ENCODE results near the gene HADHA. TPM values are rescaled to one million over a fixed set of nuclear protein-coding genes. Genes with fewer than 3 reads are reported as not detected.
A peak's percentile ranks its signal among the peaks of the same experiment; 100 is the strongest.
"Not testable (repeated sequence)": the region's sequence is repeated elsewhere in the genome, so short reads cannot be mapped to it uniquely, and the experiment has no call there.

Gene HADHA
- total and polyA plus RNA-seq, 5 experiments from 2014 or later: 98.9 to 147 (median 107) TPM

DNA sequence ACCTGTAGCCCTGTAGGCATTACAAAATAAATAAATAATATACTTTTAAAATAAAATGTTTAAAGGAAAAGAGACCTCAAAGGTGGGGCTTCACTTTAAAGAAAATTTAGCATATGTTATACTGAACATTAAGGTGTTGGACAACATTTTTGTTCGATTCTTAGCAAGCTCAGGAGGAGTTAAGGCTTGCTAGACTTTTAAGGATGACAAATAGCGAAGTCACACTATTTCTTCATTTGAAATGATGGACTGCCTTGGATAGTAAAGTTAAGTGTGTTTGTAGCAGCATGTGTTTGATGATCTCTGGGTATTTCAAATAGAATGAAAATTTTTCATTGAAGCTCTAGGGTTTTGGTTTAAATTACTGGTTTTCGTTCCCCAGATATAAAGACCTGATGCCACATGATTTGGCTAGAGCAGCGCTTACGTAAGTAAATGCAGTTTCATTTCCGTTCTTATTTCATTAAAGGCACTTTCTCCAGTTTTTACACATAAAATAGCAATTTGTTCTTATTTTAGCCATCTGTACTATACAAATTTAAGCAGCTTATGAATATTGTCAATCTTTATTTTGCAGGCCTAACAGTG lies 25.2 kb upstream of the HADHA start:
- POLR2A ChIA-PET: no interaction called here
- H3K4me1 Mint-ChIP-seq: peaks cover 0 to 2% (median under 1%) of the 10 kb centered on the region in 4 donors
- ATAC-seq (no peak), DNase-seq (no peak)
- no peaks in the 10 kb centered on the region for H3K9me3 Mint-ChIP-seq
- H3K27ac Mint-ChIP-seq: no peak overlapping the region
- peaks cover 0 to 58% (median 2%) of the 10 kb centered on the region in 3 donors for H3K36me3 Mint-ChIP-seq
- H3K4me3 Mint-ChIP-seq: no peak overlapping the region
- H3K27me3 Mint-ChIP-seq: no peaks in the 10 kb centered on the region

DNA sequence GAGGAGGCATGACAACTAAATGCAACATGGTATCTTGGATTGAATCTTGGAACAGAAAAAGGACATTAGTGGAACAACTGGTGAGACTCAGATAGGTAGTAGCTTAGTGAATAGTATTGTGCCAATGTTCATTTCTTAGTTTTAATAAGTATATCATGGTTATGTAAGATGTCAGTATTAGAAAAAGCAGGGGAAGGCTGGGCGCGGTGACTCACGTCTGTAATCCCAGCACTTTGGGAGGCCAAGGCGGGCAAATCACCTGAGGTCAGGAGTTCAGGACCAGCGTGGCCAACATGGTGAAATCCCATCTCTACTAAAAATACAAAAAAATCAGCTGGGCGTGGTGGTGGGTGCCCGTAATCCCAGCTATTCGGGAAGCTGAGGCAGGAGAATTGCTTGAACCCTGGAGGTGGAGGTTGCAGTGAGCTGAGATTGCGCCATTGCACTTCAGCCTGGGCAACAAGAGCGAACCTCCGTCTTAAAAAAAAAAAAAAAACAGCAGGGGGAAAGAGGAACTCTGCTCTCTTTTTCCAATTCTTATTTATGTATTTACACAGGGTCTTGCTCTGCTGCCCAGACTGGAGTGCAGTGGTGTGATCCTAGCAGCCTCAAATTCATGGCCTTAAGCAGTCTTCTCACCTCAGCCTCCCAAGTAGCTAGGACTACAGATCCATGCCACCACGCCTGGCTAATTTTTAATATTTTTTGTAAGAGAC lies 24.4 kb upstream of the HADHA start:
- ATAC-seq, H3K4me1 Mint-ChIP-seq, DNase-seq, H3K27me3 Mint-ChIP-seq, H3K4me3 Mint-ChIP-seq, H3K9me3 Mint-ChIP-seq, POLR2A ChIA-PET: not testable (repeated sequence)
- Mint-ChIP-seq H3K36me3 (peaks cover 0 to 58% (median 2%) of the 10 kb centered on the region in 3 donors), H3K27ac (peak overlapping the region in 1 of 10 donors; percentile 18)

DNA sequence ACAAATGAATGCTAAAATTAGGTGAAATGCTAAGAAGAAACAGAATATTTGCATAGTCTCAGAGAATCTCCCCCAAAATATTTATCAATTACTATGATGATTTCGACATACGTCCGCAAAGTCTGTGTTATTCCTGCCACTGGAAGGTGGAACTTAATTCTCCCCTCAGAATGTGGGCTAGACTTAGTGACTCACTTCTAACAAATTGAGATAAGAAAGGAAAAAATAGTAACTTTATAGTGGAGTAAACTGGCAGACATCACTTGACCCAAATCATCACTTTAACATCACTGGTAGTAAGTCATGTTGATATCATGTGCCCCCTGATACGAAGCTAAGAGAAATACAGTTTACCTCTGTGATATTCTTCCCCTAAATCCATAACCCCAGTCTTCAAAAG lies 23.8 kb upstream of the HADHA start:
- H3K36me3 Mint-ChIP-seq: peaks cover 0 to 59% (median 0%) of the 10 kb centered on the region in 3 donors
- no peaks in the 10 kb centered on the region for H3K9me3 Mint-ChIP-seq
- H3K4me3 Mint-ChIP-seq: no peak overlapping the region
- peak overlapping the region in 1 of 10 donors; percentile 18 for H3K27ac Mint-ChIP-seq
- no peaks in the 10 kb centered on the region for H3K27me3 Mint-ChIP-seq
- H3K4me1 Mint-ChIP-seq: peaks cover 0 to 2% (median 0%) of the 10 kb centered on the region in 4 donors
- DNase-seq (no peak), ATAC-seq (no peak)
- POLR2A ChIA-PET: no interaction called here

DNA sequence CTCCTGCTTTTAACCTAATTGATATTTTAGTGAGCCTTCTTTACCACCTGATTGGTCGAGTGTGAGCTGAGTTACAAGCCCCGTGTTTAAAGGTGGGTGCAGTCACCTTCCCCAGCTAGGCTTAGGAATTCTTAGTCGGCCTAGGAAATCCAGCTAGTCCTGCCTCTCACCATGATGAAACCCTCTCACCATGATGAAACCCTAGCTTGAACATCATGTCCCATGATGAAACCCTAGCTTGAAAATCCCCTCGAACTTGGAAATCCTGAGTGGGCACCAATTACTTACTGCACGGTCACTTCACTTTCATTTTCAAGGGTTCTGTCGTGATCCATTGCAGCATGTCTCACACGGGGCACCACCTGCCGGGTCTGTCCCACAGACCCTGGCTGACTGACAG lies 14.4 kb upstream of the HADHA start:
- H3K4me1 Mint-ChIP-seq, DNase-seq, H3K27ac Mint-ChIP-seq, H3K4me3 Mint-ChIP-seq, H3K27me3 Mint-ChIP-seq, POLR2A ChIA-PET, H3K9me3 Mint-ChIP-seq, ATAC-seq: not testable (repeated sequence)
- H3K36me3 Mint-ChIP-seq: peaks cover 0 to 57% (median 7%) of the 10 kb centered on the region in 3 donors

DNA sequence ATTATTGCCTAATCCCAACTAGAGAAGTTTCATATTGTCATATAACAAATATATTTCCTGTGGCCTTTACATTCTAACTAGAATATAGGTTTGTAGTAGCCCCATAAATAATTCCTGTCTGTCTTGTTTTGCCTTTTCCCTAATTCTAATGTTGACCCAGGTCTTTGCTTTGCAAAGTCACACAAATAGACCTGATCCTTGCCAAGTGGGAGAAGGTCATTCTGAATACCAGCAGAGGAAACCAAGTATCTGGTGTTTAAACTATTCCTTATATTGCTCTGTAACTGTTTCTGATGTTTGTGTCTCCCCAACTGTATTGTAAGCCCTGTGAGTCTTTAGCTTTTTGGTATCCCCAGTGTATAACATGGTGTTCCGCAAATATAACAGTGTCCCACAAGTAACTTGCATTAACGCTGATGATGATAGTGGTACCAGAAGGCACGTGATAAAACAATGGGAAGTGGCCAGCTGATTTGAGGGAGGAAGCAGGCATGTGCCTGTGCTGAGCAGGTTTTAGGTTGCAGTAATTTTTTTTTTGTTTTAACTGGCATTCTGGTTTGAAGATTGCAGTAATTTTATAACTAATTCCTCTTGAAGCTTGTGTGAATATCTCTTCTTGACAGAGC lies 11.4 kb upstream of the HADHA start:
- Mint-ChIP-seq H3K4me3 (no peak overlapping the region), H3K27me3 (no peaks in the 10 kb centered on the region), H3K9me3 (no peaks in the 10 kb centered on the region), H3K36me3 (peaks cover 0 to 47% (median 7%) of the 10 kb centered on the region in 3 donors), H3K27ac (peak overlapping the region in 1 of 10 donors; percentile 43), H3K4me1 (peaks cover 9 to 29% (median 21%) of the 10 kb centered on the region in 4 donors)
- ATAC-seq (no peak), DNase-seq (no peak)
- POLR2A ChIA-PET: interaction anchor here (0.5 kb wide), 1 partner anchor 15 kb away, joined by 3 read pairs; no protein-coding TSS in a partner anchor

DNA sequence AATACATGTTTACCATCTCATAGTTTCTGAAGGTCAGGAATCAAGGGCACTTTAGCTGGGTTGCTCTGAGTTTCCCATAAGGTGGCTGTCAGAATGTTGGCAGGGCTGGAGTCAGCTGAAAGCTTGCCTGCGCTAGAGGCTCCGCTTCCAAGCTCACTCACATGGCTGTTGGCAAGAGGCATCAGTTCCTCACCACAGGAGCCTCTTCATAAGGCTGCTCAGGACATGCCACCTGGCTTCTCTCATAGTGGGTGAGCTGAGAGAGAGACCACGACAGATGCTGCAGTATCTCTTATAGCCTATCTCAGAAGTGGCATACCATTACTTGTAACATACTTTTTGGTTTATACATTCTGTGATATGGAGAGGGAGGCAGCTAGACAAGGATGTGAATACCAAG lies 7.5 kb upstream of the HADHA start:
- H3K27me3 Mint-ChIP-seq: no peaks in the 10 kb centered on the region
- ATAC-seq (no peak), DNase-seq (no peak)
- POLR2A ChIA-PET: no interaction called here
- peaks cover 11 to 41% (median 38%) of the 10 kb centered on the region in 4 donors for H3K4me1 Mint-ChIP-seq
- peak overlapping the region in 3 of 10 donors; percentile 22 to 79 (median 75) for H3K27ac Mint-ChIP-seq
- H3K9me3 Mint-ChIP-seq: no peaks in the 10 kb centered on the region
- no peak overlapping the region for H3K4me3 Mint-ChIP-seq
- peaks cover 0 to 24% (median 0%) of the 10 kb centered on the region in 3 donors for H3K36me3 Mint-ChIP-seq

DNA sequence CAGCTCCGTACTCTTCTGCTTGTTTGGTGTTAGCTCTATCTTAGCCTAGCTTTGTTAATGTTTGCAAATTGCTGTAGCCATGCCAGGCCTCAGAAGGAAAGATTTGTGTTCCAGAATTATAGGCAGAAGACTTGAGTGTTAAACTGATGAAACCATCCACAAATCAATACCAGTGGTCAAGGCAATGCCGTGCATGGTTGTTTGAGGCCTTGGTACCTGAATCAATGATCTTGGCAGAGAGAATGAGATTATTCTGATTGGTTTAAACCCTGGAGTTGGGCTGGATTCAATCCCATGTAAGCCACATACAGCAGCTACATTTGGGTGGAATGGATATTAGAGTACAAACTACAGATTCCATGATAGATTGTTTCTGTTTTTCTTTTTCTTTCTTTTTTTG lies 5.2 kb upstream of the HADHA start:
- POLR2A ChIA-PET: no interaction called here
- ATAC-seq (no peak), DNase-seq (no peak)
- Mint-ChIP-seq H3K4me3 (no peak overlapping the region), H3K36me3 (peaks cover 0 to 7% (median 0%) of the 10 kb centered on the region in 3 donors), H3K9me3 (no peaks in the 10 kb centered on the region), H3K4me1 (peaks cover 22 to 61% (median 53%) of the 10 kb centered on the region in 4 donors), H3K27me3 (no peaks in the 10 kb centered on the region), H3K27ac (no peak overlapping the region)

DNA sequence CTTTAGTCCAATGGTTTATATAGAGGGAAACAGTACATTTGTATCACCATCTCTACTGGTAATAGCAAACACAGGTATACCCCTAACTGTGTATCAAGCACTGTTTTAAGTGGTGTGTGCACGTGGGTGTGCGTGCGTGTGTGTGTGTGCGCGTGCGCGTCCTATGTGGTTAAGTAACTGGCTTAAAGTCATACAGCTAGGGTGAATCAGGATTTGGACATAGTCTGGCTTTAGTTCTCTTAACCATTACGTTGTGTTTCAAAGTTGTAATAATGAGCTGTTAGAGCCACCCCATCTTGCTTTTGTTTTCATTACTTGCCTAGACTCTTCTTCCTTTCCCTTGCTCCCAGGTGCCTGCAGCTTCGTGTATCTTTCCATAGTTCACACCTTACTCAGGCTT lies 2.4 kb upstream of the HADHA start:
- Mint-ChIP-seq H3K4me1 (peaks cover 30 to 70% (median 58%) of the 10 kb centered on the region in 4 donors), H3K27ac (peak overlapping the region in 6 of 10 donors; percentile 22 to 76 (median 37)), H3K4me3 (peak overlapping the region; percentile 26 to 99 (median 61)), H3K36me3 (peaks cover 0 to 2% (median 0%) of the 10 kb centered on the region in 3 donors), H3K9me3 (no peaks in the 10 kb centered on the region), H3K27me3 (no peaks in the 10 kb centered on the region)
- ATAC-seq: no peak
- POLR2A ChIA-PET: interaction anchor here (0.5 to 1.4 kb wide), 3 partner anchors 99 to 368 kb away, joined by 3 read pairs; partner anchors contain the start of genes ASXL2 and SELENOI
- peak in 2 of 10 donors; percentile 4 to 15 for DNase-seq

DNA sequence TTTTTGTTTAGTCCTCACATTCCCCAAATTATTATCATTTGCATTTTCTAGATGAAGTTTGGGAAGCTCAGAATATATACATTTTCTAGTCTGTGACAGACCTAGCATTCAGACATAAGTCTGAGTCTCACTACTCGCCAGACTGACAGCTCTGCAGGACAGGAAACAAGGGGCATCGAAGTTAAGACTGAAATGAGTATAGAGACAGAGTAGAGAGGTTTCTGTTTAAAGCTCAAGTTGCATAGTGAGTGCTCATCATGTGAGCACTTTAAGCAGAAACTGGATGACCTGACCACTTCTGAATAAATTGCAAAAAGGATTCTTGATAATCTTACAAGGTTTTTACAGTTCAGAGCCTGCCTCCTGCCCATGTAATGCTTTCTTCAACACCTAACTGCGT lies 1.4 kb upstream of the HADHA start:
- Mint-ChIP-seq H3K4me3 (peak overlapping the region; percentile 96 to 99 (median 98)), H3K9me3 (no peaks in the 10 kb centered on the region), H3K36me3 (no peaks in the 10 kb centered on the region), H3K27ac (peak overlapping the region; percentile 97 to 100 (median 99)), H3K4me1 (peaks cover 27 to 69% (median 56%) of the 10 kb centered on the region in 4 donors), H3K27me3 (no peaks in the 10 kb centered on the region)
- POLR2A ChIA-PET: interaction anchor here (0.6 to 3.8 kb wide), 7 partner anchors 52 to 367 kb away, joined by 3 to 26 read pairs (median 4); partner anchors contain the start of genes ADGRF3, ASXL2 and SELENOI
- ATAC-seq (no peak), DNase-seq (no peak)

DNA sequence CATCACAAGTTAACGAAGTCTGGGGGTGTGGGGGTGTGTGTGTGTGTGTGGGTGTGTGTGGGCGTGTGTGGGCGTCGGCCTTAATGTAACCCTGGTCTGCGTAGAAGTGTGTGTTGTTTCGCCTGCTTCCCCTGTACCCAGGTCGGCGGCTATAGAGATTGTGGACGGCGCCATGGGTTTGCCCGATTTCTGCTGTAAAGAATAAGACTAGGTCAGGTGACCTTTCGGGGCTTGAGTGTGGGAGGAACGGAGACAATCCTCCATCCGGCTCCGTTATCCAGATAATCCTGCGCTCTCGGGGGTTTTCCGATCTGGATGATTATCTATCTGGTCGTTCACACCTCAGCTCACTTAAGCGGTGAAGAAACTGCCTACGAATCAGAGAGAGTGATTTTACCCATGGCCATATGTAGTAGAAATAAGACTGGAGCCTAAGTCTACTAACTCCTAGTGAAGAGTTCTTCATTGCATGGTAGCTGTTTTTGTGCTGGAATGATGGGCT lies 850 bp upstream of the HADHA start:
- no peaks in the 10 kb centered on the region for H3K36me3 Mint-ChIP-seq
- peak overlapping the region; percentile 97 to 100 (median 99) for H3K27ac Mint-ChIP-seq
- peaks cover 31 to 73% (median 60%) of the 10 kb centered on the region in 4 donors for H3K4me1 Mint-ChIP-seq
- no peaks in the 10 kb centered on the region for H3K9me3 Mint-ChIP-seq
- ATAC-seq: peak; percentile 51 to 58
- no peaks in the 10 kb centered on the region for H3K27me3 Mint-ChIP-seq
- POLR2A ChIA-PET: interaction anchor here (0.6 to 3.8 kb wide), 6 partner anchors 52 to 211 kb away, joined by 3 to 26 read pairs (median 5); partner anchors contain the start of genes ADGRF3 and SELENOI
- peak overlapping the region; percentile 96 to 99 (median 98) for H3K4me3 Mint-ChIP-seq
- DNase-seq: peak in 8 of 10 donors; percentile 17 to 71 (median 31)

DNA sequence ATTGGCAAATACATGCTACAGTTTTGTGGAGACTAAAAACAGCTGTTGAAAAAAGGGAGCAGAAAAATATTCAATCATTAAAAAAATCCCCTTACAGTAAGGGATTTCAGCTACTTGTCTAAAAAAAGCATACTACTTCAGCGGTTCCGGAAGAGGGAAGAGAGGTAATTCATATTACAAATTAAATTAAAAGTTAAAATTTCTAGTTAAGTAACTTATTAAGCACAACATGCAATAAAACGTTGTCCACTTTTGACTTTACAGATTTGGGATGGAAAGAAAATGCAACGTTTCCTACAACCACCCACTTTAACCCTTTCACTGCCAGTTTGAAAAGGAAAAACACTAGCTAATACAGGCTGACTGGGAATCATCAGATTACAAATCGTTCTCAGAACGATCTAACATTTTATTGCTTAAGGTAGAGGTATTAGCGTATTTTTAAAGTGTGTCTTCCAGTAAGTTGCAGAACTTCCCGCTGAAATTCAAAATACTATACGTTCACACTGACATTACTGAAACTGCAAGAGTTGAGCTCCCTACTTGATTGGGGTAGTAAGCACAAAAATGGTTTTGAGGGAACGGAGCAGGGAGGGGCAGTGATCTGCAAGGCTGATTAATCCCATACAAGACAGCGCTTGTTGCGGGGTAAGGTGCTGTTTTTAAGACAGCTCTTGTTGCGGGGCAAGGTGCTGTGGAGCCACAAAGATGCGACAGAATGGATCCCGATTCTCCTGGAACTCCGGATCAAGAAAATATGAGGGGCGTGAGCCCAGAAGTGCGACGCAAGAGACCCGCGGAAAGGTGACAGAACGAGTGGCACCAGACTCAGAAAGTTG lies 743 bp downstream of the HADHA start:
- Mint-ChIP-seq H3K9me3 (no peaks in the 10 kb centered on the region), H3K27me3 (no peaks in the 10 kb centered on the region), H3K36me3 (peaks cover 0 to 8% (median 0%) of the 10 kb centered on the region in 3 donors), H3K27ac (peak overlapping the region; percentile 97 to 100 (median 99)), H3K4me3 (peak overlapping the region; percentile 96 to 99 (median 98)), H3K4me1 (peaks cover 38 to 78% (median 66%) of the 10 kb centered on the region in 4 donors)
- peak; percentile 7 to 13 for ATAC-seq
- DNase-seq: peak in 2 of 10 donors; percentile 4 to 40
- POLR2A ChIA-PET: interaction anchor here (0.6 to 3.8 kb wide), 9 partner anchors 11 to 449 kb away, joined by 3 to 26 read pairs (median 3); partner anchors contain the start of genes ADGRF3 and SELENOI

All from naive thymus-derived CD8-positive, alpha-beta T cell (primary cell).